ENCODE measurements around the gene SQSTM1.
"Not testable (repeated sequence)": the region's sequence is repeated elsewhere in the genome, so short reads cannot be mapped to it uniquely, and the experiment has no call there.

Gene SQSTM1

GRCh38 chr5:179820483-179821297 lies at the start of gene SQSTM1:
Gene SQSTM1, plus strand, starts transcription at chr5:179820905. Its CDS starts 32 bp downstream, at chr5:179820937.
- DNase-seq (ENCODE audit: low read depth) = peak; percentile 85

- DNase-seq (ENCODE audit: low read depth) = no peak
Measured at GRCh38 chr5:179771311-179771895, 49.3 kb upstream of the SQSTM1 start.

- no peak for DNase-seq (ENCODE audit: low read depth)
Measured at GRCh38 chr5:179772351-179772750, 48.4 kb upstream of the SQSTM1 start.

- DNase-seq (ENCODE audit: low read depth) = no peak
Measured at GRCh38 chr5:179773686-179774040, 47.0 kb upstream of the SQSTM1 start.

- DNase-seq (ENCODE audit: low read depth) = no peak
Measured at GRCh38 chr5:179774442-179774841, 46.3 kb upstream of the SQSTM1 start.

GRCh38 chr5:179776411-179776938 lies 44.2 kb upstream of the SQSTM1 start:
- DNase-seq (ENCODE audit: low read depth) = no peak

- no peak for DNase-seq (ENCODE audit: low read depth)
Measured at GRCh38 chr5:179777456-179777855, 43.2 kb upstream of the SQSTM1 start.

- DNase-seq (ENCODE audit: low read depth) = no peak
Measured at GRCh38 chr5:179777909-179778308, 42.8 kb upstream of the SQSTM1 start.

- DNase-seq (ENCODE audit: low read depth) = no peak
Measured at GRCh38 chr5:179778591-179778990, 42.1 kb upstream of the SQSTM1 start.

- DNase-seq (ENCODE audit: low read depth) = no peak
Measured at GRCh38 chr5:179779826-179780225, 40.9 kb upstream of the SQSTM1 start.

GRCh38 chr5:179780362-179780761 lies 40.3 kb upstream of the SQSTM1 start:
- DNase-seq (ENCODE audit: low read depth) = no peak

- no peak for DNase-seq (ENCODE audit: low read depth)
Measured at GRCh38 chr5:179781846-179782245, 38.9 kb upstream of the SQSTM1 start.

- DNase-seq (ENCODE audit: low read depth) = no peak
Measured at GRCh38 chr5:179783128-179783527, 37.6 kb upstream of the SQSTM1 start.

GRCh38 chr5:179786861-179787260 lies 33.8 kb upstream of the SQSTM1 start:
- DNase-seq (ENCODE audit: low read depth) = no peak

GRCh38 chr5:179788193-179788854 lies 32.4 kb upstream of the SQSTM1 start:
- no peak for DNase-seq (ENCODE audit: low read depth)

GRCh38 chr5:179789278-179789677 lies 31.4 kb upstream of the SQSTM1 start:
- DNase-seq (ENCODE audit: low read depth) = not testable (repeated sequence)

GRCh38 chr5:179791881-179792611 lies 28.7 kb upstream of the SQSTM1 start:
- no peak for DNase-seq (ENCODE audit: low read depth)

GRCh38 chr5:179792612-179793467 lies 27.9 kb upstream of the SQSTM1 start:
- no peak for DNase-seq (ENCODE audit: low read depth)

- peak; percentile 18 for DNase-seq (ENCODE audit: low read depth)
Measured at GRCh38 chr5:179793468-179794139, 27.1 kb upstream of the SQSTM1 start, which contains the start of gene LTC4S. Gene LTC4S, plus strand, starts transcription at chr5:179793986. Its CDS starts 95 bp downstream, at chr5:179794081.

GRCh38 chr5:179794171-179794570 lies 26.5 kb upstream of the SQSTM1 start:
- DNase-seq (ENCODE audit: low read depth) = no peak

GRCh38 chr5:179794575-179794974 lies 26.1 kb upstream of the SQSTM1 start:
- DNase-seq (ENCODE audit: low read depth) = no peak
